ENCODE data around the gene SLC27A5. TPM values are rescaled to one million over a fixed set of nuclear protein-coding genes. Genes with fewer than 3 reads are reported as not detected.

The SLC27A5 gene
- total and polyA plus RNA-seq, 2 of the 13 experiments (the other 11 are each of a cell fraction or from before 2014, with no cell fraction given), result 30.3 to 40.2 TPM

GRCh38 chr19:58531034-58531840, 19.4 kb upstream of the SLC27A5 start:
- BruUV-seq (replicated peaks), result no TSS peak
- ATAC-seq (no peak), FAIRE-seq (no peak), DNase-seq (ENCODE audit: low spot score) (no peak)
- in situ Hi-C loops (cut with HindIII; ENCODE audit: extremely low pct_ligation_motif_present, low pct_unique_long_range_greater_than_20kb) (no loop called here), intact Hi-C loops (cut with micrococcal nuclease; ENCODE audit: unreplicated experiment) (no loop called here)
- H3K27ac ChIP-seq (ENCODE audit: extremely low read length, insufficient read depth, low read length), result no peak overlapping the region
- H3K79me2 ChIP-seq (ENCODE audit: insufficient read depth, low read length), result no peaks in the 10 kb centered on the region
- ChIA-PET POLR2A (interaction anchor here (1.2 to 1.9 kb wide), 2 partner anchors 12 to 17 kb away, joined by 3 to 8 read pairs; partner anchors contain the start of gene TRIM28), CTCF (ENCODE audit: low intra/inter-chr PET ratio, low total read pairs) (no interaction called here)
- no peak overlapping the region for H3K4me2 ChIP-seq (ENCODE audit: low read depth, low read length)
- no peaks in the 10 kb centered on the region; a peak in 1 of 5 replicates for H3K27me3 ChIP-seq (ENCODE audit: control insufficient read depth in 1 of 2, insufficient read depth in 2 of 2, low read length in 2 of 2)
- H3K4me1 ChIP-seq (ENCODE audit: insufficient read depth, low read length), result peaks cover 15% of the 10 kb centered on the region; the same call in 1 of the 2 replicates
- no peak overlapping the region for H3K9ac ChIP-seq (ENCODE audit: insufficient read depth, low read depth, low read length)
- no peaks in the 10 kb centered on the region for H3K36me3 ChIP-seq (replicated peaks in 1 of 2; ENCODE audit: control insufficient read depth in 1 of 2, insufficient read depth in 2 of 2, low read length in 2 of 2)
- 35% methylated on average over 10 of the region's 10 CpGs for WGBS (ENCODE audit: low lambda C conversion rate)
- H3K4me3 ChIP-seq (replicated peaks in 1 of 3; ENCODE audit: insufficient read depth in 1 of 3, low read depth in 2 of 3, low read length in 3 of 3), result no peak overlapping the region
- H3K9me3 ChIP-seq (ENCODE audit: low read length), result no peaks in the 10 kb centered on the region
- H2AFZ ChIP-seq (ENCODE audit: low read length), result no peak overlapping the region
- no peaks in the 10 kb centered on the region for H4K20me1 ChIP-seq (ENCODE audit: insufficient read depth, low read length)
- TF ChIP-seq, protein P1, sequence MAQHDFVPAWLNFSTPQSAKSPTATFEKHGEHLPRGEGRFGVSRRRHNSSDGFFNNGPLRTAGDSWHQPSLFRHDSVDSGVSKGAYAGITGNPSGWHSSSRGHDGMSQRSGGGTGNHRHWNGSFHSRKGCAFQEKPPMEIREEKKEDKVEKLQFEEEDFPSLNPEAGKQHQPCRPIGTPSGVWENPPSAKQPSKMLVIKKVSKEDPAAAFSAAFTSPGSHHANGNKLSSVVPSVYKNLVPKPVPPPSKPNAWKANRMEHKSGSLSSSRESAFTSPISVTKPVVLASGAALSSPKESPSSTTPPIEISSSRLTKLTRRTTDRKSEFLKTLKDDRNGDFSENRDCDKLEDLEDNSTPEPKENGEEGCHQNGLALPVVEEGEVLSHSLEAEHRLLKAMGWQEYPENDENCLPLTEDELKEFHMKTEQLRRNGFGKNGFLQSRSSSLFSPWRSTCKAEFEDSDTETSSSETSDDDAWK (CRISPR knock-in tag; IDR thresholded peaks at IDR 0.05), result no peak
- TF ChIP-seq SNAI1 (CRISPR knock-in tag; IDR thresholded peaks at IDR 0.05; ENCODE audit: borderline replicate concordance), result no peak
- no peak for TF ChIP-seq ZFP1 (CRISPR knock-in tag; IDR thresholded peaks at IDR 0.05)
- no peak for TF ChIP-seq ZNF281 (CRISPR knock-in tag; IDR thresholded peaks at IDR 0.05; ENCODE audit: borderline replicate concordance)
- TF ChIP-seq ZNF549 (CRISPR knock-in tag; IDR thresholded peaks at IDR 0.05), result no peak
- TF ChIP-seq, protein P2, sequence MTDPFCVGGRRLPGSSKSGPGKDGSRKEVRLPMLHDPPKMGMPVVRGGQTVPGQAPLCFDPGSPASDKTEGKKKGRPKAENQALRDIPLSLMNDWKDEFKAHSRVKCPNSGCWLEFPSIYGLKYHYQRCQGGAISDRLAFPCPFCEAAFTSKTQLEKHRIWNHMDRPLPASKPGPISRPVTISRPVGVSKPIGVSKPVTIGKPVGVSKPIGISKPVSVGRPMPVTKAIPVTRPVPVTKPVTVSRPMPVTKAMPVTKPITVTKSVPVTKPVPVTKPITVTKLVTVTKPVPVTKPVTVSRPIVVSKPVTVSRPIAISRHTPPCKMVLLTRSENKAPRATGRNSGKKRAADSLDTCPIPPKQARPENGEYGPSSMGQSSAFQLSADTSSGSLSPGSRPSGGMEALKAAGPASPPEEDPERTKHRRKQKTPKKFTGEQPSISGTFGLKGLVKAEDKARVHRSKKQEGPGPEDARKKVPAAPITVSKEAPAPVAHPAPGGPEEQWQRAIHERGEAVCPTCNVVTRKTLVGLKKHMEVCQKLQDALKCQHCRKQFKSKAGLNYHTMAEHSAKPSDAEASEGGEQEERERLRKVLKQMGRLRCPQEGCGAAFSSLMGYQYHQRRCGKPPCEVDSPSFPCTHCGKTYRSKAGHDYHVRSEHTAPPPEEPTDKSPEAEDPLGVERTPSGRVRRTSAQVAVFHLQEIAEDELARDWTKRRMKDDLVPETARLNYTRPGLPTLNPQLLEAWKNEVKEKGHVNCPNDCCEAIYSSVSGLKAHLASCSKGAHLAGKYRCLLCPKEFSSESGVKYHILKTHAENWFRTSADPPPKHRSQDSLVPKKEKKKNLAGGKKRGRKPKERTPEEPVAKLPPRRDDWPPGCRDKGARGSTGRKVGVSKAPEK (CRISPR knock-in tag; IDR thresholded peaks at IDR 0.05; ENCODE audit: borderline replicate concordance), result no peak
- no peak for TF ChIP-seq ZFP91 (CRISPR knock-in tag; IDR thresholded peaks at IDR 0.05; ENCODE audit: borderline replicate concordance)
- TF ChIP-seq ZNF101 (CRISPR knock-in tag; IDR thresholded peaks at IDR 0.05; ENCODE audit: borderline replicate concordance, low read depth), result no peak
- no peak for TF ChIP-seq ZNF451 (CRISPR knock-in tag; IDR thresholded peaks at IDR 0.05)
- TF ChIP-seq SIN3B (IDR thresholded peaks at IDR 0.05; ENCODE audit: low read length), result no peak
- TF ChIP-seq, protein P3, sequence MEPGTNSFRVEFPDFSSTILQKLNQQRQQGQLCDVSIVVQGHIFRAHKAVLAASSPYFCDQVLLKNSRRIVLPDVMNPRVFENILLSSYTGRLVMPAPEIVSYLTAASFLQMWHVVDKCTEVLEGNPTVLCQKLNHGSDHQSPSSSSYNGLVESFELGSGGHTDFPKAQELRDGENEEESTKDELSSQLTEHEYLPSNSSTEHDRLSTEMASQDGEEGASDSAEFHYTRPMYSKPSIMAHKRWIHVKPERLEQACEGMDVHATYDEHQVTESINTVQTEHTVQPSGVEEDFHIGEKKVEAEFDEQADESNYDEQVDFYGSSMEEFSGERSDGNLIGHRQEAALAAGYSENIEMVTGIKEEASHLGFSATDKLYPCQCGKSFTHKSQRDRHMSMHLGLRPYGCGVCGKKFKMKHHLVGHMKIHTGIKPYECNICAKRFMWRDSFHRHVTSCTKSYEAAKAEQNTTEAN (CRISPR knock-in tag; conservative IDR thresholded peaks at IDR 0.05), result no peak
- no peak for TF ChIP-seq ELF3 (CRISPR knock-in tag; IDR thresholded peaks at IDR 0.05)
- no peak for TF ChIP-seq ZNF160 (CRISPR knock-in tag; IDR thresholded peaks at IDR 0.05)

All from HepG2 (cell line).